ENCODE results near the gene NGRN.

NGRN gene

GRCh38 chr15:90320062-90320884 lies 54.8 kb downstream of the NGRN start:
- peak; percentile 51 for DNase-seq (ENCODE audit: low read depth)

GRCh38 chr15:90320885-90321278 lies 55.4 kb downstream of the NGRN start:
- no peak for DNase-seq (ENCODE audit: low read depth)
